Skin epidermis (tissue), 12 donors: ENCODE data around the gene DDX3X.

ENCODE experiments used
- H3K27ac ChIP-seq, 21 experiments: fragments of 200-600 bp; sonication (generic) in 11 of 21; one replicate each; pipeline ENCODE4 v1.5.0; 2020; ENCODE audit warnings: mild to moderate bottlenecking in 3 of 21, inconsistent platforms in 2 of 21, moderate library complexity in 2 of 21
- H3K4me3 ChIP-seq, 7 experiments: fragments of 200-600 bp; sonication (generic) in 2 of 7; one replicate each; pipeline ENCODE4 v1.5.0; 2020; ENCODE audit warnings: inconsistent platforms in 2 of 7, mild to moderate bottlenecking in 2 of 7, moderate library complexity in 1 of 7

Gene DDX3X

DNA sequence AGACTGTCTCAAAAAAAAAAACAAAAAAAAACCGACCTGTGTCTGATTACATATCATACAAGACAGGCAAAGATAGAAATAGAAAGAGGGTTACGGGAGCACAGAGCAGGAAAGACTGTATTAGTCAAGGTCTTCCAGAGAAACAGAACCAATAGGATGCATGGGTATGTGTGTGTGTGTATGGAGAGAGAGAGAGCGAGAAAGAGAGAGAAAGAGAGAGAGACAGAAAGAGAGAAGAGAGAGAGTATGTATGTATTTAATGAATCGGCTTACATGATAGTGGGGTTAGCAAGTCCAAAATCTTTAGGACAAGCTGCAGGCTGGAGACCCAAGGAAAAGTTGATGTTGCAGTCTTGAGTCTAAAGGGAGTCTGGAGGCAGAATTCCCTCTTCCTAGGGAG lies 7.5 kb upstream of the DDX3X start:
- H3K4me3 ChIP-seq: no peak overlapping the region

DNA sequence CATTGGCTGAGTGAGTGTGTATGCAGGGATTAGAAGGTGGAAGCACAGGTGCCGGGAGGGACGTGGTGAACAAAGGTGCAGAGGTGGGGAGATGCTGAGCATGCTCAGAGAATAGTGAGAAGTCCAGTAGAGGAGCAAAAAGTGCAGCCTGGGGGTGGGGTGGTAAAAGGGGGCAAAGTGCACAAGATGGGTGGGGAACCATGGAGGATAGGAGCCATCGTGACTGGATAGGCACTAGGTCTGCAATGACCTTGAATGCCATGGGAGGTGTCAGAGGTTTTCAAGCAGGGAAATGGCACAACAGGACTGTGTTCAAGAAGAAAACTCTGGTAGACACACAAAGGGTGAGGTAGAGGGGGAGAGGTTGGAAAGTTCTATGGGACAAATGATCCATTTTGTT lies 6.6 kb upstream of the DDX3X start:
- Histone ChIP-seq H3K27ac (no peak overlapping the region), H3K4me3 (no peak overlapping the region)

More for the DNA sequence above, 7.5 kb upstream of the DDX3X start:
- no peak overlapping the region for H3K27ac ChIP-seq

DNA sequence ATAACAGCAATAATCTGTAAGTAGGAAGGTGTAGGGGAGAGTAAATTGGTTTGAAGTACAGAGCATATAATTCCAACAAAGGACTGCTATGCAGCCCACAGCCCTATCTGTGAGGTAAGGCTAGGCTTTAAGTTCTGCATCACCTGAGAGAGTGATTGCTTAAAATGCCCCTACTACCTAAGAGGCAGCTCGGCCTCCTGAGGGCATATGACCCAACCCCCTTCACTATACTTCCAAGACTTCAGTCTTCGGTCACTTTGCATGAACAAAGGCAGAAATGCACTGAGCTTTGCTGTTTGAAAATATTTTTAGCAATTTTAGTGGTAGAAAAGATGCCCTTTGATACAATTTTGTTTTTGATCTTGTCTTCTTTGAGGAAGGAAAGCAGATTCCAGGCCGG lies 4.9 kb upstream of the DDX3X start:
- H3K27ac ChIP-seq: no peak overlapping the region
- no peak overlapping the region for H3K4me3 ChIP-seq

DNA sequence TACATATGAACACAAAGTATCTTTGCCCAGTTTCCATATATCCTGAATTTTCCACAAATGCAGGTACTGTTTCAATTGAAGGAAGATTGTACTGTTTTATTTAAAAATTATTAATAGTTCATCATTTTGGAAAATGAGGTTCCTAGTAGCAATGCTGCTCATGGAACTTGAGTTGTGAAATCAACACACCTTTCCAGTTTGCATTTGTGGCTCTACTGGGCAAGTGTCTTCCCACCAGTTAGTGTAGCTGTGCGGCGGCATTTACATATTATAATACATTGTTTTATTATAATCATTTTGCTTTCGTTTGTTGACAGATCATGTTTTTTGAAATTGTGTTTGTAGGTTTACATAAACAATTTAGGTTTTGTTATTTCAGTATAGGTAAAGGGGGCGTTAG lies 2.0 kb upstream of the DDX3X start:
- H3K27ac ChIP-seq: peak overlapping the region in 19 of 21 experiments; percentile 18 to 99 (median 98)
- peak overlapping the region; percentile 18 to 86 (median 65) for H3K4me3 ChIP-seq

GRCh38 chrX:41332408-41333002 lies 1.5 kb upstream of the DDX3X start:
- Histone ChIP-seq H3K27ac (peak overlapping the region; percentile 95 to 100 (median 99)), H3K4me3 (peak overlapping the region; percentile 65 to 86 (median 75))

- Histone ChIP-seq H3K27ac (peak overlapping the region; percentile 95 to 100 (median 99)), H3K4me3 (peak overlapping the region; percentile 65 to 86 (median 75))
Measured at GRCh38 chrX:41333003-41333743, 789 bp upstream of the DDX3X start.

- peak overlapping the region; percentile 95 to 100 (median 99) for H3K27ac ChIP-seq
- H3K4me3 ChIP-seq: peak overlapping the region; percentile 65 to 86 (median 75)
Measured at GRCh38 chrX:41334363-41335197, 618 bp downstream of the DDX3X start.

DNA sequence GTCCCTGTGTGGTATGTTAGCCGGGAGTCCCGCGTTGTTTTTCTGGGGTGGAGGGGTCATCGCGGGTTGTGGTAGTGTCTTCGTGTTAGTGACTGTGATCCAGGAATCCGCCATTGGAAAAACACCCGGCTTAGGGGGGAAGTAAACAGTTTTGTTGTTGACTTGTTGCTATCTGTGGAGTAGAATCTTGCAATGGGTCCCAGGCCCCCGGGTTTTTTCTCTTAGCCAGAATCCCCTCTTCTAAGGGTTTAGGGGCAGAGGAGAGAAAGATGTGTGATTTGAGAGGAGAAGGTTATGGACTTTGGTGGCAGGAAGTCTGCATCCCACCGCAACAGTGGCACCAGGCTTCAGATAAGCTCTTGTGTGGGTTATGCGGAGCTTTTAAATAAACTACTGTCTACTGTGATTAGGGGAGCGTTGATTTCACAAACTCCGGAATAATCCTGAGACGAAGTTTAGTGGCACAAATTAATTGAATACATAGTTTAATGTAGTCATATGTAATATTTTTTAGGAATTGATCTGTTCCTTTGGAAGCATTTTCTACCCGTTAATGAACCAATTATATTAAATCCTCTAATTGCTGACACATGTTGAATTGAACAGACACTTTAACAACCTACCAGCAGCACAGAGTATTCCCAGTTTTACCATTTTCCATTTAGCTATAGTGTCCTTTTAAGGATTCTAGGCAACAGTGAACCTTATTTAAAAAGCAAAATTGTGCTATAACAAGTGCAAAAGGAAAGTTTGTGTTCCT lies 1.4 kb downstream of the DDX3X start:
- peak overlapping the region; percentile 95 to 100 (median 99) for H3K27ac ChIP-seq
- peak overlapping the region; percentile 65 to 86 (median 75) for H3K4me3 ChIP-seq

GRCh38 chrX:41335958-41336331 lies 2.0 kb downstream of the DDX3X start:
- H3K27ac ChIP-seq: peak overlapping the region in 13 of 21 experiments; percentile 96 to 100 (median 99)
- H3K4me3 ChIP-seq: peak overlapping the region; percentile 65 to 86 (median 75)

- Histone ChIP-seq H3K27ac (peak overlapping the region in 4 of 21 experiments; percentile 39 to 100 (median 70)), H3K4me3 (peak overlapping the region; percentile 65 to 86 (median 75))
Measured at GRCh38 chrX:41336447-41336846, 2.5 kb downstream of the DDX3X start.

DNA sequence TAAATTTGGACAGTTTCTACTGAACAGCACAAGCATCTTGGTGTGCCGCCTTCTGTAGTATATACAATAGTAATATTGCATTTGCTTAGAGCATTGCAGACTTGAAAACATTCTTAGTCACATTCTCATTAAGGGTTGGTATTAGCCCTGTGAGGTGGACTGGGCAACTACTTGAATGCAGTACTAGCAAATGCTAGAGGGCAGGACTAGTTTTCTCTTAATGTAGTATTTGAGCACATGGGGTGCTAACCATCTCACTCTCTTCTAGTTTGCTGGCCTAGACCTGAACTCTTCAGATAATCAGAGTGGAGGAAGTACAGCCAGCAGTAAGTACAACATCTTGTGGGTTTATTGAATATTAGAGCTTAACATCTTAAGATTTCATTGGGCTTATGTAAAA lies 3.2 kb downstream of the DDX3X start:
- Histone ChIP-seq H3K27ac (no peak overlapping the region), H3K4me3 (peak overlapping the region; percentile 65 to 86 (median 75))

GRCh38 chrX:41338436-41338835 lies 4.5 kb downstream of the DDX3X start:
- H3K27ac ChIP-seq: peak overlapping the region in 1 of 21 experiments; percentile 26
- no peak overlapping the region for H3K4me3 ChIP-seq

GRCh38 chrX:41339148-41339547 lies 5.2 kb downstream of the DDX3X start:
- Histone ChIP-seq H3K27ac (no peak overlapping the region), H3K4me3 (no peak overlapping the region)

- Histone ChIP-seq H3K27ac (no peak overlapping the region), H3K4me3 (no peak overlapping the region)
Measured at GRCh38 chrX:41344053-41344452, 10.1 kb downstream of the DDX3X start.

GRCh38 chrX:41347186-41347585 lies 13.2 kb downstream of the DDX3X start:
- Histone ChIP-seq H3K27ac (no peak overlapping the region), H3K4me3 (no peak overlapping the region)

DNA sequence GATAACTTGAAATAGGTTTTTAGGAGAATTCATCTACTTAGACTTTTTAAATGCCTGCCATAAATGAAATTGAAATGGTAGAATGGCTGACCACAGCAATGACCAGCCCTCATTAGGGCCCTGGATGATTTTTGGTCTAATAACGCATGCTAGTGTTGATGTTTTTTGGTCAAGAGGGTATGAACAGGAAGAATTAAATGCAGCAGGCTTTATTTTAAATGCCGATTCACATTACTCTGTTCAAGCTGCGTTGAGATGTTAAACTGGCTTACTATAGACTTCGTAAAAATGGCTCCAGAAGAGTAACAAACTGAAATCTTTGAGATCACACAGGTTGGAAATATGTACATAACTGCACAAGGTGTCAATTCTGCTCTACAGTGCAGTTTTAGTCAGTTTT lies 14.6 kb downstream of the DDX3X start:
- H3K27ac ChIP-seq: no peak overlapping the region
- no peak overlapping the region for H3K4me3 ChIP-seq

- Histone ChIP-seq H3K4me3 (no peak overlapping the region), H3K27ac (no peak overlapping the region)
Measured at GRCh38 chrX:41350150-41350975, 16.4 kb downstream of the DDX3X start.

DNA sequence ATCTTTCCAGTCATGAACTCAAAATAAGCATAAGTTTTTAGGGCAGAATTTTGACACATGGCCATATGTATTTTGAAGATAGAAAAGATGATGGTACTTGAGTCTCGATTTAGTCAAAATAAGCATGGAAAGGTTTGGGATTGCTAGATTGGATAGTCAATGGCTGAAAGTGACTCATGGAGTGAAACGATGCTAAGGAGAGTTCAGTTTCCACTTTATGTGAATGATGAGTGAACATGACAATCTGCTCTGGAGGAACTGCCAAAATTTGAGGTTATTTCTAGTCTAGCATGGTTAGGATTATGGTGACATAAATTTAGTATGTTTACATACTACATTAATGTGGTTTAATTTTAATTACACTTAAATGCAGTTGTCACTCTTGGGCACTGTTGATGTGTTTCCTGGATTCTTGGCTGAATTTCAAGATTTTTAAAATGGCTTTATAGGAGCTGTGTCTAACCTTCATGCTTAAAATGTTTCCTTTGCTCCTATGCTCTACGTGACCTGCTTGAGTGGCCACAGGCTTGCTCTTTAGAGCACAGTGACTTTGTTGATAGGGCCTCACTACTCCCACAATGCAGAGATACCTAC lies 17.1 kb downstream of the DDX3X start:
- no peak overlapping the region for H3K27ac ChIP-seq
- no peak overlapping the region for H3K4me3 ChIP-seq
